Measurements from ENCODE around the gene PEX26. TPM values are rescaled to one million over a fixed set of nuclear protein-coding genes. Genes with fewer than 3 reads are reported as not detected.
"Not testable (repeated sequence)": the region's sequence is repeated elsewhere in the genome, so short reads cannot be mapped to it uniquely, and the experiment has no call there.

PEX26 gene
- total RNA-seq, 2 experiments from 2014 or later: 57.8 to 59.7 TPM

DNA sequence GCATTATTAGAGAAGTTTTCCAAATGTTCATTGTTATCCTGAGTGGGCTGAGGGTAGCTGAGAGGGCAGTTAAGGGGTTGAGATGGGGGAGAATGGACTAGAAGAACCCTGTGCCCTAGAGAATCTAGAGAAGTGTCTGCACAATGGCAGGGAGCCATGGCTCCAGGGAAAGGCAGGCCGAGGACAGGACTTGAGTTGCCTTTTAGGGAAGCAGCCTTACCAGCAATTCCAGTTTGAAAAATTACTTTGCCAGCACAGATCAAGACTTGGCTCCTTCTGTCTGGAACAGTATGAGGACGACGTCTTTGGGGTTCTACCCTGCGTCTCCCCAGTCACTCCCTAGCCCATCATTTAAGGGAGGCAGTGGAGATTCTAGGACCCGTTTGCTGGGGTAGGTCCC, 27.7 kb upstream of the PEX26 start:
- no peak overlapping the region for H3K4me3 Mint-ChIP-seq
- ATAC-seq (no peak), DNase-seq (no peak)
- peaks cover 5% of the 10 kb centered on the region for H3K27me3 Mint-ChIP-seq
- TF ChIP-seq, protein P1, sequence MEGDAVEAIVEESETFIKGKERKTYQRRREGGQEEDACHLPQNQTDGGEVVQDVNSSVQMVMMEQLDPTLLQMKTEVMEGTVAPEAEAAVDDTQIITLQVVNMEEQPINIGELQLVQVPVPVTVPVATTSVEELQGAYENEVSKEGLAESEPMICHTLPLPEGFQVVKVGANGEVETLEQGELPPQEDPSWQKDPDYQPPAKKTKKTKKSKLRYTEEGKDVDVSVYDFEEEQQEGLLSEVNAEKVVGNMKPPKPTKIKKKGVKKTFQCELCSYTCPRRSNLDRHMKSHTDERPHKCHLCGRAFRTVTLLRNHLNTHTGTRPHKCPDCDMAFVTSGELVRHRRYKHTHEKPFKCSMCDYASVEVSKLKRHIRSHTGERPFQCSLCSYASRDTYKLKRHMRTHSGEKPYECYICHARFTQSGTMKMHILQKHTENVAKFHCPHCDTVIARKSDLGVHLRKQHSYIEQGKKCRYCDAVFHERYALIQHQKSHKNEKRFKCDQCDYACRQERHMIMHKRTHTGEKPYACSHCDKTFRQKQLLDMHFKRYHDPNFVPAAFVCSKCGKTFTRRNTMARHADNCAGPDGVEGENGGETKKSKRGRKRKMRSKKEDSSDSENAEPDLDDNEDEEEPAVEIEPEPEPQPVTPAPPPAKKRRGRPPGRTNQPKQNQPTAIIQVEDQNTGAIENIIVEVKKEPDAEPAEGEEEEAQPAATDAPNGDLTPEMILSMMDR (IDR thresholded peaks at IDR 0.05): no peak
- CTCF ChIA-PET: no interaction called here
- intact Hi-C loops (cut with micrococcal nuclease): no loop called here
- no peaks in the 10 kb centered on the region for H3K9me3 Mint-ChIP-seq
- H3K4me1 Mint-ChIP-seq (ENCODE audit: low read depth): no peaks in the 10 kb centered on the region
- no peaks in the 10 kb centered on the region for H3K36me3 Mint-ChIP-seq (ENCODE audit: low read depth)
- no peak overlapping the region for H3K27ac Mint-ChIP-seq
- POLR2A ChIA-PET: no interaction called here

DNA sequence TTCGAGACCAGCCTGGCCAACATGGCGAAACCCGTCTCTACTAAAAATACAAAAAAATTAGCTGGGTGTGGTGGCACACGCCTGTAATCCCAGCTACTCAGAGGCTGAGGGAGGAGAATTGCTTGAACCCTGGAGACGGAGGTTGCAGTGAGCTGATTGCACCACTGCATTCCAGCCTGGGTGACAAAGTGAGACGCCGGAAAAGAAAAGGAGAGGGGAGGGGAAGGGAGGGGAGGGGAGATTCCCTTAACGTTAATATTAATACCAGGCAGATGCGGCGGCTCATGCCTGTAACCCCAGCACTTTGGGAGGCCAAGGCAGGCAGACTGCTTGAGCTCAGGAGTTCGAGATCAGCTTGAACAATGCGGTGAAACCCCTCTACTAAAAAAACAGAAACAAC, 26.7 kb upstream of the PEX26 start:
- ATAC-seq; H3K4me3 Mint-ChIP-seq; H3K27me3 Mint-ChIP-seq; H3K9me3 Mint-ChIP-seq; intact Hi-C loops (cut with micrococcal nuclease); DNase-seq; H3K36me3 Mint-ChIP-seq (ENCODE audit: low read depth); H3K4me1 Mint-ChIP-seq (ENCODE audit: low read depth); H3K27ac Mint-ChIP-seq; POLR2A ChIA-PET; CTCF ChIA-PET: not testable (repeated sequence)

DNA sequence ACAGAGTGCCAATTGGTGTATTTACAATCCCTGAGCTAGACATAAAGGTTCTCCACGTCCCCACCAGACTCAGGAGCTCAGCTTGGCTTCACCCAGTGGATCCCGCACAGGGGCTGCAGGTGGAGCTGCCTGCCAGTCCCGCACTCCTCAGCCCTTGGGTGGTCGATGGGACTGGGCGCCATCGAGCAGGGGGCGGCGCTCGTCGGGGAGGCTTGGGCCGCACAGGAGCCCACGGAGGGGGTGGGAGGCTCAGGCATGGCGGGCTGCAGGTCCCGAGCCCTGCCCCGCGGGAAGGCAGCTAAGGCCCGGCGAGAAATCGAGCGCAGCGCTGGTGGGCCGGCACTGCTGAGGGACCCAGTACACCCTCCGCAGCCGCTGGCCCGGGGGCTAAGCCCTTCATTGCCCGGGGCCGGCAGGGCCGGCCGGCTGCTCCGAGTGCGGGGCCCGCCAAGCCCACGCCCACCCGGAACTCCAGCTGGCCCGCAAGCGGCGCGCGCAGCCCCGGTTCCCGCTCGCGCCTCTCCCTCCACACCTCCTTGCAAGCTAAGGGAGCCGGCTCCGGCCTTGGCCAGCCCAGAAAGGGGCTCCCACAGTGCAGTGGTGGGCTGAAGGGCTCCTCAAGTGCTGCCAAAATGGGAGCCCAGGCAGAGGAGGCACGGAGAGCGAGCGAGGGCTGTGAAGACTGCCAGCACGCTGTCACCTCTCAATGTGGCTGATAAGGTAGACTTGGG, 24.4 kb upstream of the PEX26 start:
- ATAC-seq; H3K27ac Mint-ChIP-seq; CTCF ChIA-PET; H3K9me3 Mint-ChIP-seq; H3K27me3 Mint-ChIP-seq; H3K36me3 Mint-ChIP-seq (ENCODE audit: low read depth); DNase-seq; H3K4me1 Mint-ChIP-seq (ENCODE audit: low read depth); intact Hi-C loops (cut with micrococcal nuclease); H3K4me3 Mint-ChIP-seq: not testable (repeated sequence)
- POLR2A ChIA-PET: interaction anchor here (1.2 kb wide), 1 partner anchor 12 kb away, joined by 3 read pairs; no protein-coding TSS in a partner anchor

DNA sequence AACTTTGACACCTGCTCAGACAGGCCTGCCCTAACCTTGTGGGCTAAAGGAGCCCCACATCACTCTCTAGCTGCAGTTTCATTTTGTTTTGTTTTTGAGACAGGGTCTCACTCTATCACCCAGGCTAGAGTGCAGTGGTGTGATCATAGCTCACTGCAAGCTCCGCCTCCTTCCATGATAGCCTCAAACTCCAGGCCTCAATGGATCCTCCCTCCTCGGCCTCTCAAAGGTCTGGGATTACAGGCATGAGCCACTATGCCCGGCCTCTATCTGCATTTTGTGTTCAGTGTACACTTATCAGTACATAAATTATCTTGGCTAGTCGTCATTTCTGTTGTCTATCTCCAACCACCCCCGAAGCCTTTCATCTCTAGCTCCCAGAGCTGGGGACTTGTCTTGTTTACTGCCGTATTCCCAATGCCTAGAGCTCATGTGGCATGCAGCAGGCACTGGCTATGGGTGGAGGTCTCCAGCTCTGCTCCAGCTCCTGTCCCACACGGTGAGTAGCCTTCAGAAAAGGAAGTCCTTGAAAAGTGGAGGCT, 22.1 kb upstream of the PEX26 start:
- Mint-ChIP-seq H3K9me3 (no peaks in the 10 kb centered on the region), H3K36me3 (ENCODE audit: low read depth) (no peaks in the 10 kb centered on the region), H3K27ac (no peak overlapping the region), H3K27me3 (peaks cover 6% of the 10 kb centered on the region), H3K4me3 (no peak overlapping the region), H3K4me1 (ENCODE audit: low read depth) (no peaks in the 10 kb centered on the region)
- ATAC-seq (no peak), DNase-seq (no peak)
- CTCF ChIA-PET: interaction anchor here (1.8 kb wide), 1 partner anchor 226 kb away, joined by 8 read pairs; no protein-coding TSS in a partner anchor
- TF ChIP-seq, protein P1 (IDR thresholded peaks at IDR 0.05): no peak
- POLR2A ChIA-PET: interaction anchor here (0.6 kb wide), 1 partner anchor 118 kb away, joined by 3 read pairs; no protein-coding TSS in a partner anchor
- intact Hi-C loops (cut with micrococcal nuclease): no loop called here

DNA sequence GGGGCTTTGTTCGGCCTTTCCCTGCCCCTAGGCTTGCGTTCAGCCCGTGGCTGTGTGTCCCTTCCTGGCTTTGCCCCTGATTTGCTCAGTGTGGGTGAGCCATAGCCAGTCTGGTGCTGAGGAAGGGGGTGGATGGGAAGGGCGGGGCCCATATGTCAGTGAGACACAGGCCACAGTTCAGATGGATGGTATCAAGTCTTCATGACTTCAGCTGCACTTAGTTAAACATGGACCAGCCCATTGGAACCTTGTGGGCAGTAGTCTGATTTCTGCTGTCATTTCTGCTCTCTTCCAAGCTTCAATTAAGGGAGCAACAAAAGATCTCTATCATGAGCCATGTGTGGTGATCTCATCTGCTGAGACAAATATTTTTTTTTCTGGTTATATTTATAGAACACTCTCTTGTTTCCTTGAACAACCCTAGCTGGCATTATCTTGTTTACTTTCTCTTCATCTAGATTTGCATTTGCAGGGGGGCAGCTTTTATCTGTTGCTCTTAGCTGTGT, 21.6 kb upstream of the PEX26 start:
- Mint-ChIP-seq H3K36me3 (ENCODE audit: low read depth) (no peaks in the 10 kb centered on the region), H3K4me1 (ENCODE audit: low read depth) (no peaks in the 10 kb centered on the region), H3K27ac (no peak overlapping the region), H3K4me3 (no peak overlapping the region), H3K9me3 (no peaks in the 10 kb centered on the region), H3K27me3 (peaks cover 6% of the 10 kb centered on the region)
- intact Hi-C loops (cut with micrococcal nuclease): no loop called here
- TF ChIP-seq, protein P1 (IDR thresholded peaks at IDR 0.05): no peak
- CTCF ChIA-PET: interaction anchor here (0.9 to 1.8 kb wide), 2 partner anchors 20 to 226 kb away, joined by 3 to 8 read pairs; no protein-coding TSS in a partner anchor
- DNase-seq (no peak), ATAC-seq (no peak)
- POLR2A ChIA-PET: interaction anchor here (0.6 kb wide), 1 partner anchor 118 kb away, joined by 3 read pairs; no protein-coding TSS in a partner anchor

All from activated CD8-positive, alpha-beta T cell treated with anti-CD3 and anti-CD28 coated beads for 36 hours (primary cell).